ENCODE data around the gene PPP1CA. TPM values are rescaled to one million over a fixed set of nuclear protein-coding genes. Genes with fewer than 3 reads are reported as not detected.
"Not testable (repeated sequence)": the region's sequence is repeated elsewhere in the genome, so short reads cannot be mapped to it uniquely, and the experiment has no call there.

Gene PPP1CA
- total and polyA plus RNA-seq, 4 experiments from 2014 or later = 159 to 774 (median 318) TPM

GRCh38 chr11:67405196-67405567 is 3.5 kb upstream of the PPP1CA start:
- Histone ChIP-seq H3K27me3 (ENCODE audit: insufficient read depth, low read length) (no peaks in the 10 kb centered on the region), H3K27ac (ENCODE audit: low read depth, low read length) (peak overlapping the region; percentile 81), H3K4me3 (ENCODE audit: low read length in 2 of 2) (peak overlapping the region; percentile 77 to 99), H3K9me3 (ENCODE audit: control insufficient read depth in 1 of 2, low read length in 2 of 2) (no peaks in the 10 kb centered on the region), H3K36me3 (ENCODE audit: insufficient read depth, low read length) (peaks cover 22% of the 10 kb centered on the region), H3K4me1 (ENCODE audit: insufficient read depth, low read length) (peaks cover 78% of the 10 kb centered on the region)
- H3K36me3 Mint-ChIP-seq = peaks cover 23 to 42% of the 10 kb centered on the region in 2 donors
- no peak for DNase-seq
- H3K27me3 Mint-ChIP-seq = no peaks in the 10 kb centered on the region
- intact Hi-C loops (cut with micrococcal nuclease) = no loop called here
- H3K9me3 Mint-ChIP-seq = no peaks in the 10 kb centered on the region
- H3K4me1 Mint-ChIP-seq = peaks cover 35 to 84% (median 47%) of the 10 kb centered on the region in 4 donors
- ChIA-PET CTCF (ENCODE audit: partially characterized antibody) (interaction anchor here (0.9 to 5.7 kb wide), 8 partner anchors 8 to 100 kb away, joined by 3 to 65 read pairs (median 6); partner anchors contain the start of genes CARNS1, PITPNM1, PTPRCAP and RPS6KB2), POLR2A (ENCODE audit: partially characterized antibody) (interaction anchor here (0.7 to 21.5 kb wide), 13 partner anchors 10 to 165 kb away, joined by 4 to 2262 read pairs (median 44); partner anchors contain the start of genes AIP, ANKRD13D, CARNS1 and CORO1B)
- peak overlapping the region; percentile 93 to 100 (median 96) for H3K4me3 Mint-ChIP-seq
- H3K27ac Mint-ChIP-seq = peak overlapping the region; percentile 89 to 98 (median 96)

- Histone ChIP-seq H3K36me3 (ENCODE audit: insufficient read depth, low read length) (peaks cover 20% of the 10 kb centered on the region), H3K27me3 (ENCODE audit: insufficient read depth, low read length) (no peaks in the 10 kb centered on the region), H3K27ac (ENCODE audit: low read depth, low read length) (peak overlapping the region; percentile 81), H3K4me3 (ENCODE audit: low read length in 2 of 2) (peak overlapping the region; percentile 77 to 99), H3K9me3 (ENCODE audit: control insufficient read depth in 1 of 2, low read length in 2 of 2) (no peaks in the 10 kb centered on the region), H3K4me1 (ENCODE audit: insufficient read depth, low read length) (peaks cover 78% of the 10 kb centered on the region)
- peak in 4 of 5 donors; percentile 51 to 69 (median 55) for DNase-seq
- H3K27ac Mint-ChIP-seq = peak overlapping the region; percentile 89 to 98 (median 96)
- H3K4me3 Mint-ChIP-seq = peak overlapping the region; percentile 93 to 100 (median 96)
- no peaks in the 10 kb centered on the region for H3K27me3 Mint-ChIP-seq
- intact Hi-C loops (cut with micrococcal nuclease) = no loop called here
- peaks cover 31 to 83% (median 45%) of the 10 kb centered on the region in 4 donors for H3K4me1 Mint-ChIP-seq
- ChIA-PET CTCF (ENCODE audit: partially characterized antibody) (interaction anchor here (0.9 to 5.7 kb wide), 15 partner anchors 9 to 127 kb away, joined by 3 to 65 read pairs (median 3); partner anchors contain the start of genes CARNS1, PITPNM1, POLD4 and PTPRCAP), POLR2A (ENCODE audit: partially characterized antibody) (interaction anchor here (0.7 to 21.5 kb wide), 18 partner anchors 8 to 165 kb away, joined by 3 to 2262 read pairs (median 14); partner anchors contain the start of genes AIP, ANKRD13D, CARNS1 and CLCF1)
- no peaks in the 10 kb centered on the region for H3K9me3 Mint-ChIP-seq
- peaks cover 23 to 42% of the 10 kb centered on the region in 2 donors for H3K36me3 Mint-ChIP-seq
These were observed 3.0 kb upstream of the PPP1CA start for GRCh38 chr11:67404515-67405195.

GRCh38 chr11:67403085-67403484 is 1.4 kb upstream of the PPP1CA start:
- H3K36me3 Mint-ChIP-seq = peaks cover 18 to 50% of the 10 kb centered on the region in 2 donors
- H3K9me3 ChIP-seq (ENCODE audit: control insufficient read depth in 1 of 2, low read length in 2 of 2); DNase-seq; H3K9me3 Mint-ChIP-seq; H3K27me3 Mint-ChIP-seq; H3K27me3 ChIP-seq (ENCODE audit: insufficient read depth, low read length): not testable (repeated sequence)
- CTCF ChIA-PET (ENCODE audit: partially characterized antibody) = interaction anchor here (1.0 to 5.7 kb wide), 15 partner anchors 10 to 227 kb away, joined by 3 to 65 read pairs (median 6); partner anchors contain the start of genes CARNS1, NUDT8, POLD4 and PTPRCAP
- Histone ChIP-seq H3K27ac (ENCODE audit: low read depth, low read length) (peak overlapping the region; percentile 81), H3K4me3 (ENCODE audit: low read length in 2 of 2) (peak overlapping the region; percentile 17 to 77), H3K4me1 (ENCODE audit: insufficient read depth, low read length) (peaks cover 78% of the 10 kb centered on the region), H3K36me3 (ENCODE audit: insufficient read depth, low read length) (peaks cover 33% of the 10 kb centered on the region)
- POLR2A ChIA-PET (ENCODE audit: partially characterized antibody) = interaction anchor here (1.1 to 21.5 kb wide), 17 partner anchors 11 to 163 kb away, joined by 3 to 2262 read pairs (median 16); partner anchors contain the start of genes AIP, ANKRD13D, CARNS1 and CDK2AP2
- peaks cover 27 to 80% (median 45%) of the 10 kb centered on the region in 4 donors for H3K4me1 Mint-ChIP-seq
- peak overlapping the region; percentile 93 to 100 (median 96) for H3K4me3 Mint-ChIP-seq
- intact Hi-C loops (cut with micrococcal nuclease) = loop anchor here (1.0 to 2.0 kb wide), 5 partner anchors 14 to 80 kb away; partner anchors contain the start of genes AIP, PTPRCAP and RPS6KB2
- H3K27ac Mint-ChIP-seq = peak overlapping the region; percentile 37 to 98 (median 95)

- intact Hi-C loops (cut with micrococcal nuclease) = loop anchor here (2.0 kb wide), 1 partner anchor 34 kb away; the partner anchor contains the start of gene PTPRCAP
- Histone ChIP-seq H3K4me3 (ENCODE audit: low read length in 2 of 2) (peak overlapping the region; percentile 43 to 88), H3K27ac (ENCODE audit: low read depth, low read length) (peak overlapping the region; percentile 81), H3K36me3 (ENCODE audit: insufficient read depth, low read length) (peaks cover 41% of the 10 kb centered on the region), H3K4me1 (ENCODE audit: insufficient read depth, low read length) (peaks cover 78% of the 10 kb centered on the region)
- not testable (repeated sequence) for H3K9me3 Mint-ChIP-seq; H3K9me3 ChIP-seq (ENCODE audit: control insufficient read depth in 1 of 2, low read length in 2 of 2); H3K27me3 ChIP-seq (ENCODE audit: insufficient read depth, low read length); DNase-seq; H3K27me3 Mint-ChIP-seq
- ChIA-PET POLR2A (ENCODE audit: partially characterized antibody) (interaction anchor here (0.6 to 21.5 kb wide), 23 partner anchors 10 to 1512 kb away, joined by 3 to 2262 read pairs (median 9); partner anchors contain the start of genes AIP, ANKRD13D, CABP4 and CARNS1), CTCF (ENCODE audit: partially characterized antibody) (interaction anchor here (0.9 to 5.7 kb wide), 28 partner anchors 11 to 227 kb away, joined by 3 to 65 read pairs (median 6); partner anchors contain the start of genes CARNS1, NUDT8, PITPNM1 and POLD4)
- Mint-ChIP-seq H3K4me1 (peaks cover 29 to 80% (median 45%) of the 10 kb centered on the region in 4 donors), H3K27ac (peak overlapping the region; percentile 81 to 98 (median 89)), H3K36me3 (peaks cover 23 to 56% of the 10 kb centered on the region in 2 donors), H3K4me3 (peak overlapping the region; percentile 76 to 97 (median 85))
These were observed 658 bp upstream of the PPP1CA start for GRCh38 chr11:67402192-67402839.

- Histone ChIP-seq H3K4me1 (ENCODE audit: insufficient read depth, low read length) (peaks cover 75% of the 10 kb centered on the region), H3K27me3 (ENCODE audit: insufficient read depth, low read length) (no peaks in the 10 kb centered on the region), H3K9me3 (ENCODE audit: control insufficient read depth in 1 of 2, low read length in 2 of 2) (no peaks in the 10 kb centered on the region), H3K27ac (ENCODE audit: low read depth, low read length) (peak overlapping the region; percentile 78), H3K4me3 (ENCODE audit: low read length in 2 of 2) (peak overlapping the region; percentile 44 to 78), H3K36me3 (ENCODE audit: insufficient read depth, low read length) (peaks cover 32% of the 10 kb centered on the region)
- ChIA-PET CTCF (ENCODE audit: partially characterized antibody) (interaction anchor here (0.9 to 5.7 kb wide), 29 partner anchors 10 to 229 kb away, joined by 3 to 65 read pairs (median 6); partner anchors contain the start of genes AIP, CARNS1, PITPNM1 and POLD4), POLR2A (ENCODE audit: partially characterized antibody) (interaction anchor here (0.6 to 21.5 kb wide), 30 partner anchors 8 to 1510 kb away, joined by 3 to 2262 read pairs (median 8); partner anchors contain the start of genes AIP, ANKRD13D, CABP4 and CARNS1)
- Mint-ChIP-seq H3K36me3 (peaks cover 21 to 50% of the 10 kb centered on the region in 2 donors), H3K27me3 (no peaks in the 10 kb centered on the region), H3K4me1 (peaks cover 24 to 79% (median 42%) of the 10 kb centered on the region in 4 donors), H3K9me3 (no peaks in the 10 kb centered on the region), H3K4me3 (peak overlapping the region; percentile 89 to 94 (median 90)), H3K27ac (peak overlapping the region; percentile 70 to 90 (median 87))
- intact Hi-C loops (cut with micrococcal nuclease) = loop anchor here (1.0 kb wide), 4 partner anchors 9 to 107 kb away; partner anchors contain the start of genes CDK2AP2 and TMEM134
- DNase-seq = peak in 1 of 5 donors; percentile 69
These were observed 640 bp downstream of the PPP1CA start for GRCh38 chr11:67400942-67401494.

- no peaks in the 10 kb centered on the region for H3K9me3 ChIP-seq (ENCODE audit: control insufficient read depth in 1 of 2, low read length in 2 of 2)
- Mint-ChIP-seq H3K36me3 (peaks cover 21 to 46% of the 10 kb centered on the region in 2 donors), H3K27me3 (no peaks in the 10 kb centered on the region), H3K27ac (peak overlapping the region; percentile 70 to 90 (median 87)), H3K9me3 (no peaks in the 10 kb centered on the region), H3K4me3 (peak overlapping the region; percentile 89 to 94 (median 90)), H3K4me1 (peaks cover 24 to 73% (median 40%) of the 10 kb centered on the region in 4 donors)
- CTCF ChIA-PET (ENCODE audit: partially characterized antibody) = interaction anchor here (1.2 to 5.7 kb wide), 20 partner anchors 9 to 230 kb away, joined by 3 to 65 read pairs (median 8); partner anchors contain the start of genes AIP, CARNS1, PITPNM1 and POLD4
- peak overlapping the region; percentile 44 to 78 for H3K4me3 ChIP-seq (ENCODE audit: low read length in 2 of 2)
- H3K36me3 ChIP-seq (ENCODE audit: insufficient read depth, low read length) = peaks cover 27% of the 10 kb centered on the region
- intact Hi-C loops (cut with micrococcal nuclease) = no loop called here
- POLR2A ChIA-PET (ENCODE audit: partially characterized antibody) = interaction anchor here (1.0 to 21.5 kb wide), 19 partner anchors 8 to 160 kb away, joined by 3 to 2262 read pairs (median 16); partner anchors contain the start of genes AIP, ANKRD13D, CARNS1 and CDK2AP2
- H3K27me3 ChIP-seq (ENCODE audit: insufficient read depth, low read length) = no peaks in the 10 kb centered on the region
- DNase-seq = no peak
- H3K4me1 ChIP-seq (ENCODE audit: insufficient read depth, low read length) = peaks cover 69% of the 10 kb centered on the region
- H3K27ac ChIP-seq (ENCODE audit: low read depth, low read length) = peak overlapping the region; percentile 78
These were observed 1.3 kb downstream of the PPP1CA start for GRCh38 chr11:67400251-67400941.

All from CD4-positive, alpha-beta memory T cell (primary cell).